ENCODE data around the gene GLI3.

- TF ChIP-seq USF2 (IDR thresholded peaks at IDR 0.05) (no peak), MAZ (IDR thresholded peaks at IDR 0.05; ENCODE audit: borderline replicate concordance, low read depth, low read length) (no peak), BHLHE40 (IDR thresholded peaks at IDR 0.05; ENCODE audit: low read depth, low read length) (no peak), GATA3 (IDR thresholded peaks at IDR 0.05; ENCODE audit: borderline replicate concordance) (no peak)
- TF ChIP-seq, protein P1, sequence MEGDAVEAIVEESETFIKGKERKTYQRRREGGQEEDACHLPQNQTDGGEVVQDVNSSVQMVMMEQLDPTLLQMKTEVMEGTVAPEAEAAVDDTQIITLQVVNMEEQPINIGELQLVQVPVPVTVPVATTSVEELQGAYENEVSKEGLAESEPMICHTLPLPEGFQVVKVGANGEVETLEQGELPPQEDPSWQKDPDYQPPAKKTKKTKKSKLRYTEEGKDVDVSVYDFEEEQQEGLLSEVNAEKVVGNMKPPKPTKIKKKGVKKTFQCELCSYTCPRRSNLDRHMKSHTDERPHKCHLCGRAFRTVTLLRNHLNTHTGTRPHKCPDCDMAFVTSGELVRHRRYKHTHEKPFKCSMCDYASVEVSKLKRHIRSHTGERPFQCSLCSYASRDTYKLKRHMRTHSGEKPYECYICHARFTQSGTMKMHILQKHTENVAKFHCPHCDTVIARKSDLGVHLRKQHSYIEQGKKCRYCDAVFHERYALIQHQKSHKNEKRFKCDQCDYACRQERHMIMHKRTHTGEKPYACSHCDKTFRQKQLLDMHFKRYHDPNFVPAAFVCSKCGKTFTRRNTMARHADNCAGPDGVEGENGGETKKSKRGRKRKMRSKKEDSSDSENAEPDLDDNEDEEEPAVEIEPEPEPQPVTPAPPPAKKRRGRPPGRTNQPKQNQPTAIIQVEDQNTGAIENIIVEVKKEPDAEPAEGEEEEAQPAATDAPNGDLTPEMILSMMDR (IDR thresholded peaks at IDR 0.05): no peak
Observed at GRCh38 chr7:42236266-42236975, 588 bp downstream of the GLI3 start.
